Stimulated activated naive CD8-positive, alpha-beta T cell treated with anti-CD3 and anti-CD28 coated beads, Interleukin-15, amount 100 ng/mL, for 72 hours (primary cell): Measurements from ENCODE around the gene HMGCS1.

Experiments
- ATAC-seq: fragments of 150-1000 bp; cut with Tn5 transposase; 2 replicates; pipeline ENCODE4 v1.10.0; 2021; ENCODE audit warnings: mild to moderate bottlenecking, moderate library complexity
- DNase-seq, 2 donors: peaks; one replicate each; pipeline ENCODE4 v3.0.0; 2021 to 2022
- H3K27ac Mint-ChIP-seq, 2 donors: one replicate each; pipeline ENCODE4 v1.8.0; 2022; ENCODE audit warnings: mild to moderate bottlenecking in 2 of 2, mixed read lengths in 2 of 2, moderate library complexity in 2 of 2
- H3K27me3 Mint-ChIP-seq: one replicate; pipeline ENCODE4 v1.8.0; 2022; ENCODE audit warnings: mixed read lengths
- H3K4me1 Mint-ChIP-seq: one replicate; pipeline ENCODE4 v1.8.0; 2022; ENCODE audit warnings: mild to moderate bottlenecking, mixed read lengths
- H3K4me3 Mint-ChIP-seq, 2 donors: one replicate each; pipeline ENCODE4 v1.8.0; 2022; ENCODE audit warnings: mild to moderate bottlenecking in 2 of 2, mixed read lengths in 2 of 2, moderate library complexity in 1 of 2
- H3K9me3 Mint-ChIP-seq, 2 donors: one replicate each; pipeline ENCODE4 v1.8.0; 2022; ENCODE audit warnings: mixed read lengths in 2 of 2

Gene HMGCS1

DNA sequence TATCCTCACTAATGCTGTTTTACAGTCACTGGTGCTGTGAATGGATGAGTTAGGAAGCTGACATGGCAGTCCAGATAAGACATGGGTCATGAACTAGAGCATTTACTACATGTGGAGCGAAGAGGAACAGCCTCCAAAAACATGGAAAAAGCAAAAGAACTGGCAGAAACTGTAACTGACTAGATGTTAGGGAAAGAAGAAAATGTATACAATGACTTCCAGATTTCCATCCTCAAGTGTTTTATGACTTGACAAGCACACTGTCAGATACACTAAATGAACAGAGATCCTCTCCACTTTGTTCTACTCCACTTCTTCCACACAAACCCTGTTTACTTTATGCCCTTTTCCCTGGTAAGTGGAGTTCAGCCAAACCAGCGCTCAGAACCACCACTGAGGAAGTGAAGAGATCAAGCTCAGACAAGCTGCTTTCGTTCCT, 11.5 kb downstream of the HMGCS1 start:
- DNase-seq = no peak
- Mint-ChIP-seq H3K4me3 (no peak overlapping the region), H3K27ac (no peak overlapping the region), H3K4me1 (peaks cover 59% of the 10 kb centered on the region), H3K9me3 (no peaks in the 10 kb centered on the region), H3K27me3 (no peaks in the 10 kb centered on the region)
- no peak for ATAC-seq

DNA sequence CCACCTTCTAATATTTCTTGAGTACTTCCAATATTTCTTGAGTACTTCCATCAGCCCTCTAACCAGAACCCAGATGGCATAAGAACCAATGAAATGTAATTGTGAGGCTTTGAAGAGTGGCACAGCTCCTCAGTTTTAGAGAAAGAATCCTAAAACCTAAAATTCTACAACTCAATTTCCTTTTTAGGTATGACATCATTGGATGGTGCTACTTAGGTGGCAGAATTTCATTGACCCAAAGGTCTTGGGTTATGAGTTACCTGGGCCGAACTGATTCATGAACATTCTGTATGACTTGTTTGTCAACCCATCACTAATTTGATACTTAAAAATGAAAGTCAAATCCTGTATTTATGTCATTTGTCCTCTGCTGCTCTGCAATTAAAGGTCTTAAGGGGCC, 13.1 kb downstream of the HMGCS1 start:
- no peak overlapping the region for H3K27ac Mint-ChIP-seq

DNA sequence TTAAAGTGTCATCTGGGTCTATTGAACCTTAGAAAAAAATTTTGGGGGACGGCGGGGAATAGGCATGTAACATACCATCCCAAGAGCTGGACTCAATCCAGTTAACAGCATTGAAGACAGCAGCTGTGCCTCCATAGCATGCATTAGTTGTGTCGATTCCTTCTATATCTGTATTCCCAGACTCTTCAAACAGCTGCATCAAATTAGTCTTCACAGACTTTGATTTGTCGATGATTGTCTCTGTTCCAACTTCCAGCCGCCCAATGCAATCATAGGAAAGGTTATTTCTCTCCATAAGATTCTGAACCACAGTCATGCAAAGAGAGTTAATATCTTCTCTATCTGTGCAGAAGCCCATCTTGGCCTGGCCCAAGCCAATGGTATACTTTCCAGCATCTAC, 14.8 kb downstream of the HMGCS1 start:
- H3K9me3 Mint-ChIP-seq = no peaks in the 10 kb centered on the region
- H3K4me1 Mint-ChIP-seq = peaks cover 30% of the 10 kb centered on the region
- H3K27me3 Mint-ChIP-seq = no peaks in the 10 kb centered on the region
- ATAC-seq (no peak), DNase-seq (no peak)
- no peak overlapping the region for H3K27ac Mint-ChIP-seq
- no peak overlapping the region for H3K4me3 Mint-ChIP-seq

More for the DNA sequence above, 13.1 kb downstream of the HMGCS1 start:
- DNase-seq = no peak
- no peaks in the 10 kb centered on the region for H3K9me3 Mint-ChIP-seq
- H3K4me1 Mint-ChIP-seq = peaks cover 46% of the 10 kb centered on the region
- H3K4me3 Mint-ChIP-seq = no peak overlapping the region
- no peaks in the 10 kb centered on the region for H3K27me3 Mint-ChIP-seq
- no peak for ATAC-seq

DNA sequence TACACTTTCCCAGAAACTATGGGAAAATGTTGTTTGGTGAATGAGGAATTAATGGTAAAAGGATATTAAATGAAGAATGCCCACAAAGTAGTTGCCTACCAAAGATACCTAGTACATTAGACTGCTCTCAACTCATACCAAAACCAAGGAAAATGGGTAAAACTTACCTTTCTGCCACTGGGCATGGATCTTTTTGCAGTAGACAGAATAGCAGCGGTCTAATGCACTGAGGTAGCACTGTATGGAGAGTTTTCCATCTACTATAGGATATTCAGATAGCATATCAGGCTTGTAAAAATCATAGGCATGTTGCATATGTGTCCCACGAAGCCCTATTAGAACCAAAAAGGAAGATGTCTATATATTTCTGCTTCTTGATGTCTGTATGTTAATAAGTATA, 16.4 kb downstream of the HMGCS1 start:
- Mint-ChIP-seq H3K27ac (no peak overlapping the region), H3K4me1 (peaks cover 13% of the 10 kb centered on the region), H3K4me3 (no peak overlapping the region), H3K9me3 (no peaks in the 10 kb centered on the region), H3K27me3 (no peaks in the 10 kb centered on the region)
- no peak for ATAC-seq
- no peak for DNase-seq

DNA sequence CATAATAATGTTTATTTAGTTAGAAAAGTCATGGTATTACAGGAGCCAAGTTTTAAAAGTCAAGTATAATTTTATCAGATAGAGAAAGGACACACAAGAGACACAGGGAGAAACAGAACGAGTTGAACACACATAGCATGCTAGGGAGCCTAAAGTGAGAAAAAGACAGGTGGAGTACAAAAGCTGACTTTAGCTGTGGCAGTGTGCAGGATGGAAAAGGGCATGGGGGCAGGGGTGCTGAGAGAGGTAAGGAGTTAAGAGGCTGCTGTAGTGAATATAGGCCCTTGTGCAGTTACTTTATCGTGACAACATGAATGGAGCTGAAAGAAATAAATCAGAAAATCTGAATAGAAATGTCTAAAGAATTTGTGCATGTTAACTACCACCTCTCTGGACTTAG, 18.0 kb downstream of the HMGCS1 start:
- DNase-seq (no peak), ATAC-seq (no peak)
- Mint-ChIP-seq H3K4me1 (no peaks in the 10 kb centered on the region), H3K27ac (no peak overlapping the region), H3K4me3 (no peak overlapping the region), H3K27me3 (no peaks in the 10 kb centered on the region), H3K9me3 (no peaks in the 10 kb centered on the region)

DNA sequence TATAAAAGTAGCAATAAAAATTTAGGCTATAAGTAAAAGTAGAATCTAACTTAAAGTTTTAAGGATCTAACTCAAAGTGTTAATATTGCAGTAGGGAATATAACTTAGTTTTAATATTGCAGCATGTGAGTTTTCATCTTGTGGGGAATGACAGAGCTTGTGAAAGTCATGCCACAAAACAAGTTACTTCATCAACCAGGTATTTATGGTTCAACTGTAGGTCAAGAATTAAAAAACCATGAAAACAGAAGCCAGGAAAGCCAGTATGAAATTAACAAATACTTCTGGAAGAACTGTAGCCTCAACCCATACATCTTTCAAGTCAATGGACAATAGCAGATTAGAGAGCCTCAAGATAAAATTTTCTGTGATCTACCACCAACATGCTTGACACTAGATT, 19.0 kb downstream of the HMGCS1 start:
- H3K27ac Mint-ChIP-seq = no peak overlapping the region
- H3K4me1 Mint-ChIP-seq = no peaks in the 10 kb centered on the region
- no peaks in the 10 kb centered on the region for H3K9me3 Mint-ChIP-seq
- no peak for DNase-seq
- no peak for ATAC-seq
- H3K27me3 Mint-ChIP-seq = no peaks in the 10 kb centered on the region
- H3K4me3 Mint-ChIP-seq = no peak overlapping the region

DNA sequence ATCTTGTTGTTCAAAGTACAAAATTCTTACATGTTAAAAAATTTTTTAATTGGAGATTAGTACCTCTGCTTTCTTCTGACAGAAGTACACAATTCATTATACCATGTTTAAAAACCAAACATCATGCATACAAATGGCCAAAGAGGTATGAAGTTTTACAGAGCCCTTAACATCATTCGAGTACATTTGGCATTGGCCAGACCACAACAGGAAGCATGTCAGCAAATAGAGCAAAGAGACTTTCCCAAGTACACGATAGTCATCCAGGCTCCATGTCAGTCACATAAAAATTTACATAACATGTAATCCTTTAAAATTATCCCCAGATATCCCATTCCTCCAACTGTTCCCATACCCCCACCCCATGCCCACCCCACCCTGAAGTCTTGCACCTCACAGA, 22.5 kb downstream of the HMGCS1 start:
- Mint-ChIP-seq H3K4me3 (no peak overlapping the region), H3K9me3 (no peaks in the 10 kb centered on the region), H3K27me3 (no peaks in the 10 kb centered on the region), H3K4me1 (no peaks in the 10 kb centered on the region), H3K27ac (peak overlapping the region in 1 of 2 donors; percentile 37)
- no peak for ATAC-seq
- no peak for DNase-seq

DNA sequence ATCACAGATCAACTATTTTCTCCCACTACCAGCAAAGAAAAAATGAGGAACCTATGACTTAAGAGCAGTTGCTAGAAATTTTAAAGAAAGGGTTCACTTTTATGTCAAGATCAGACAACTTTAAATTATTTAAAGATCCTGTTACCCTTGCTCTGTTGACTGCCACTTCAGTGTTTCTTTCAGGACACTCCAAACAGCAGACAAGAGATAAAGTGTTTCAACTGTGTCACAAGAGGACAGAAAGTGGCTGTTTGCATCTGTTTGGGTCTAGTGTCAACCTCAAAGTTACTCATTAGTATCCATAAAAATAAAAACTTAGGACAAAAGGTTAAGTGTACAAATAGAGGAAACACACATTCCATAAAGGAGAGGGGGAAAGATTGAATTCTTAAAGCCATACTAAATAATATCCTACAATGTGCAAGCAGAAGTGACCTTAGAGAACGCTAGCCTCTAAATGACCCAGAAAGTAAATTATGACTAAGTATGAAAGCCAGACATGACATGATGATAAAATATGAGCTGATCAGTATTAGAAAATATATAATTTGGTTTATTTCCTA, 24.9 kb downstream of the HMGCS1 start:
- Mint-ChIP-seq H3K9me3 (peaks cover 0 to 4% of the 10 kb centered on the region in 2 donors), H3K4me1 (no peaks in the 10 kb centered on the region), H3K27ac (no peak overlapping the region), H3K4me3 (no peak overlapping the region), H3K27me3 (no peaks in the 10 kb centered on the region)
- ATAC-seq (no peak), DNase-seq (no peak)

DNA sequence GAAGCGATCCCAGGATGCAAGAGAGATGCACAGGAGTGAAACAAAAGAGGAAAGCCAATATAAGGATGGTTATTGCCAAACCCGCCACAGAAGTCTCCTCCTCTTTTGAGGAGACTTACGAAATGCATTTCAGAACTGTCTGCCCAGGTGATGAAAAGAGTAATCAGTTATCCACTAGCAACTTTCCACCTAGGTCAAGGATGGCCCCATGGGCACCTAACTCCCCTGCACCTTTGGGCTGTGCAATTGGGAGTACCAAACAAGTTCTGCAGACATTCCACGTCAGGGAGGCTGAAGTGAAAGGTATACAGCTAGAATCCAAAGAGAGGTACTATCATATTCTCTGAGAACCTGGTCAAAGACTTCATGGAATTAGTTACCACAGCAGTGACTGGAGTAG, 25.7 kb downstream of the HMGCS1 start:
- ATAC-seq = no peak
- Mint-ChIP-seq H3K4me1 (no peaks in the 10 kb centered on the region), H3K4me3 (no peak overlapping the region), H3K27me3 (no peaks in the 10 kb centered on the region), H3K27ac (no peak overlapping the region), H3K9me3 (peaks cover 0 to 4% of the 10 kb centered on the region in 2 donors)
- DNase-seq = no peak

DNA sequence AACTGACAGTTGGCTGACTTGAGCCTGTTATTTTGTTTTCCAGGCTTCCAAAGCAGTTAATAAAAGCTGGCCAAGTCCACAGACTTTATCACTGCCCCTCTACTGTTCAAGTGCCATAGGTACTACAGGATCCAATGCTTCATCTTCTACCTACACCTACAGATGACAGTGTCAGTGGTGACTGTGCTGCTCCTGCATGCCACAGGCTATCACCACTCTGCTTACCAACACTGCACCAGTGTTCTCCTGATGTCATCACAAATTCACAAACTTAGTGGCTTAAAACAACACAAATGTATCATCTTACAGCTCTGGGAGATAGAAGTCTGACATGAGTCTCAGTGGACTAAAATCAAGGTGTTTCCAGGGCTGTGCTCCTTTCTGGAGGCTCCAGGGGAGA, 26.6 kb downstream of the HMGCS1 start:
- peaks cover 0 to 4% of the 10 kb centered on the region in 2 donors for H3K9me3 Mint-ChIP-seq
- H3K4me1 Mint-ChIP-seq = no peaks in the 10 kb centered on the region
- H3K27me3 Mint-ChIP-seq = no peaks in the 10 kb centered on the region
- DNase-seq (no peak), ATAC-seq (no peak)
- H3K27ac Mint-ChIP-seq = no peak overlapping the region
- H3K4me3 Mint-ChIP-seq = no peak overlapping the region

DNA sequence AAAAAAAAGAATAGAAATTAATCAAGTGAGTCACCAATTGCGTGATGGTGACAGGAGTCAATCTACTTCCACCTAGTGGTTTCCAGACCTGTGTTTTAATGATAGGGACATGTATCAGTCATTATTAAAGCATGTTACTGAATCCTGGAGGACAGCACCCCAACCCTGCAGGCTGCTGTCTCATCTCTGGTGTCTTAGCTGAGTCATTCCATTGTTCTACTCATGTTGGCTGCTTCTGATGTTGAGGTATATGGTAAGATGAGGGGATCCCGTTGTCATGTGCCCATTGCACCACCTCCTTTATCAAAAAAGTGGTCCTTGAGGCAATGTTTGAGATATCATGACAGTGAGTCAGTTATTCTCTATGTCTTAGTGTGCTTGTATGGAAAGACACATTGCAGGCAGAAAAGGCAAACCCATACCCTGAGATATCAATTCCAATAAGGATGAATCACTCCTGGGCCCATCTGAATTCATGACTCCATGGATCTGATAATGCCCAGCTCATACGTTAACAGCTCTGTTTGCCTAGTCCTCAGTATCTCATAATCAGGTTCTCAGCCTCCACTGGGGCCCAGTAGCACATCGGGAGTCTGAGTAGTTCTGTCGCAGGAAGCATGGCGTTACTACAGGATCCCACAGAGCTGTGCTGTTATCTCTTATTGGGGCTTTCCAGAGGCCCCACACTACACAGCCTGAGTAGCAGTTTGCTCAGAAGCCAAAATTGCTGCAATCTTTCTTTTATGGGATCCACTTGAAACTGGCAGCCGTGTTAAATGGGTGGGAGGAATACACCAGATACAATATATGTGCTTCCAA, 31.2 kb downstream of the HMGCS1 start:
- H3K4me1 Mint-ChIP-seq = no peaks in the 10 kb centered on the region
- H3K27me3 Mint-ChIP-seq = no peaks in the 10 kb centered on the region
- ATAC-seq (peak; percentile 66), DNase-seq (no peak)
- H3K27ac Mint-ChIP-seq = no peak overlapping the region
- no peak overlapping the region for H3K4me3 Mint-ChIP-seq
- peaks cover 0 to 4% of the 10 kb centered on the region in 2 donors for H3K9me3 Mint-ChIP-seq

DNA sequence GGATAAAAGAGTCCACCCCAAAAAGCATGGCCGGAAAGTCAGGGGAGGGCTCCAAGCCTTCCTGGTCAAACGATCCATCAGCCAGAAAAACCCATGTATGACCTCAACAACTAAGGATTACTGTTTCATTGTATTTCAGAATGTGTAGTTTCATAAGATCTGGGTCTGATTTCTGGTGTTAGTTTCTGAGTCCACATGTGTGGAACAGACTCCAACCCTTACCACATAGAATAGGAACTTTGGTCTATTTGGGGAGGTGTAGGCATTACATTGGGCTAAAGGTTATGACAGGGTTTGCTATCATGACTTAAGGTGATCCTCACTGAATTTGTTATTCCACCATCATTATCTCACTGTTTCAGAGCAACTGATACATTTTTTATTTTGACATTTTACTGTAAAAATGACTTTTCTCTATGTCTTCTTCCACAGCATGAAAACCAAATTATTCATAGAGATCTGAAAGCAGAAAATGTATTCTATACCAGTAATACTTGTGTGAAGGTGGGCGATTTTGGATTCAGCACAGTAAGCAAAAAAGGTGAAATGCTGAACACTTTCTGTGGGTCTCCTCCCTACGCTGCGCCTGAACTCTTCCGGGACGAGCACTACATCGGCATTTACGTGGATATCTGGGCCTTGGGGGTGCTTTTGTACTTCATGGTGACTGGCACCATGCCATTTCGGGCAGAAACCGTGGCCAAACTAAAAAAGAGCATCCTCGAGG, 33.5 kb downstream of the HMGCS1 start:
- Mint-ChIP-seq H3K27ac (no peak overlapping the region), H3K4me1 (no peaks in the 10 kb centered on the region), H3K4me3 (no peak overlapping the region), H3K27me3 (no peaks in the 10 kb centered on the region), H3K9me3 (peaks cover 0 to 4% of the 10 kb centered on the region in 2 donors)
- ATAC-seq (no peak), DNase-seq (no peak)

DNA sequence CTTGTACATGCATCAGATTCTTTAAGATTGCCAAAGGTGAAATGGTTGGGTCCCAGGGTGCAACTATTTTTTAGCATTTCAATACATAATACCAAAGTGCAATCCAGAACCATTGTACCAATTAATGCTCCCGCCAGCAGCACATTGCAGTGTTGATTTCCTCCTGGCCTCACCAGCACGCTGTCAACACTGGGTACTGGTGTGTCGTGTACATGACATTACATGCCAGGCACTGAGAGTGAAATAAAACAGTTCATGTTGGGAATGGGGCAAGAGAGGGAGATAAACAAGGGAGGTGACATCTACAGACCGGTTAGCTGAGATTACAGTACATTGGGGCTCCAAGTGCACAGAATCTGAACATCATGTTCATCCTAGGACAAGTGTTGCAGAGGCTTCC, 37.8 kb downstream of the HMGCS1 start:
- Mint-ChIP-seq H3K9me3 (peaks cover 0 to under 1% of the 10 kb centered on the region in 2 donors), H3K27ac (no peak overlapping the region), H3K27me3 (peaks cover under 1% of the 10 kb centered on the region), H3K4me3 (no peak overlapping the region), H3K4me1 (no peaks in the 10 kb centered on the region)
- no peak for ATAC-seq
- no peak for DNase-seq

DNA sequence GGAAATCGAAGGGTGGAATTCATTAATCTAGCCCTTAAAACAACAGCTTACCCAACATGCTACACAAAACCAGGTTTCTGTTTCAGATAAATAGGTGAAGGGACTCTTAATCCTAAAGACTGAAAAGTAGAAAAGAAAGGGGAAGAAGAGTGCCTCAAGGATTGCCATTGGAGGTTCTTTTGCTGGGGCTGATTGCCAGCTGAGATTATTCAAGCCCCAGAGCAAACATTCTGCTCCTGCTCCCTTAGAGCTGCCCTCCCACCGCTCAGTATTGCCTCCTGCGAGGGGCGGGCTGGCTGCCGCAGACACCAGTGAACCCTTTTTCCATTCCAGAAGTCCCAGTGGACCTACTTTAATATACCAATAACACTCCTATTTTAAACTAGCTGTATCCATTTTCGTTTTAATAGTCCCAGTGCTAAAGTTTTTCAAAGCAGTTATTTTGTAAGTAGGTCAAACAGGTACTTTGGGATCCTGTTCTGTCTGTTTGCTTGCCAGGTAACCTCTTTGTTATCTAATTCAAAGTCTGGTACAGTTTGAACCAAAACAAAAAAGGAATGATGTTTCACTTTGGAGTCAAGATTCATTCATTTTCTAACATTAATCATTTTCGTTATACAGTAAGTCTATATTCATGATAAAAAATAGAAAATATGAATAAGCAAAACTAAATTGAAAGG, 38.6 kb downstream of the HMGCS1 start:
- Mint-ChIP-seq H3K9me3 (peaks cover 6 to 7% of the 10 kb centered on the region in 2 donors), H3K4me1 (no peaks in the 10 kb centered on the region), H3K27ac (no peak overlapping the region), H3K4me3 (no peak overlapping the region), H3K27me3 (peaks cover 7% of the 10 kb centered on the region)
- no peak for DNase-seq
- no peak for ATAC-seq

DNA sequence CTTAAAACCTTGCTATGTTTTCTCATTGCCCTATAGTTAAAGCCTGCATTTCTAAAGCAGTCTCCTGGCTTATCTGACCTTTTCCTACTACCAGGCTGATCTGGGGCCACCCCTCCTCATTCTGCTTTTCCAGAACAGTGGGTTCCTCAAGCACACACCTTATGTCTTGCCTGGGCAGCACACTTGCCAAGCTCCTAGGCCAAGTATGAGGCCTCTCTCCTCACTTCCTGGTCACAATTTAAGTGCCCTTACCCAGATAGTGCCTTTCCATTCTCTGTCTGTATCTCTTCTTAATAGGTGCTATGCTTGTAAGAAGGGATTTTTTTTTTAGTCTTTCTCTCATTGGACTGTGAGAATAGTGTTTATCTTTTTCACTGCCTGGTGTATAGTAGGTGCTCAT, 39.7 kb downstream of the HMGCS1 start:
- DNase-seq (no peak), ATAC-seq (no peak)
- H3K9me3 Mint-ChIP-seq = peaks cover 6 to 7% of the 10 kb centered on the region in 2 donors
- no peak overlapping the region for H3K27ac Mint-ChIP-seq
- no peaks in the 10 kb centered on the region for H3K4me1 Mint-ChIP-seq
- peaks cover 7% of the 10 kb centered on the region for H3K27me3 Mint-ChIP-seq
- no peak overlapping the region for H3K4me3 Mint-ChIP-seq

DNA sequence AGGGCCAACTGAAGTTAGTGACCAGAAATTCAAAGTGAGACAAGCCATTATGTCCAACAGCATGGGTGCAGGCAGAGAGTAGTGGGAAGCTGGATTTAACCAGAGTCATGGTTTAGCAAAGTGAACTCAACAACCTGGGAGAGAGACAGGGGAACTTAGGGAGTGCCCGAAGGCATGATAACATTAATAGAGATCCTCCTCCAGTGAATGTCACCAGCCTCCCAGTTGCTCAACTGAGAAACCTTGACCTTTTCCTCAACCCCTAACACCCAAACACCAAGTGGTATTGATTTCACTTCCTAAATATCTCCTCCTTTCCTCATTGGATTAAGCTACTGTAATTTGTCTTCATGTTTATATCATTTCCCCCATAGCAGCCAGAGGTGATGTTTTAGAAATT, 42.6 kb downstream of the HMGCS1 start:
- H3K27ac Mint-ChIP-seq = no peak overlapping the region
- DNase-seq = no peak
- H3K4me3 Mint-ChIP-seq = no peak overlapping the region
- ATAC-seq = no peak
- H3K9me3 Mint-ChIP-seq = peaks cover 16 to 17% of the 10 kb centered on the region in 2 donors
- no peaks in the 10 kb centered on the region for H3K4me1 Mint-ChIP-seq
- H3K27me3 Mint-ChIP-seq = peaks cover 7% of the 10 kb centered on the region
